ENCODE data around the gene MEGF11.

The MEGF11 gene

GRCh38 chr15:66092053-66093016 lies 161.2 kb downstream of the MEGF11 start:
- no peak for DNase-seq (ENCODE audit: low read depth)

- DNase-seq (ENCODE audit: low read depth) = no peak
Observed at GRCh38 chr15:66089509-66089908, 164.0 kb downstream of the MEGF11 start.

DNA sequence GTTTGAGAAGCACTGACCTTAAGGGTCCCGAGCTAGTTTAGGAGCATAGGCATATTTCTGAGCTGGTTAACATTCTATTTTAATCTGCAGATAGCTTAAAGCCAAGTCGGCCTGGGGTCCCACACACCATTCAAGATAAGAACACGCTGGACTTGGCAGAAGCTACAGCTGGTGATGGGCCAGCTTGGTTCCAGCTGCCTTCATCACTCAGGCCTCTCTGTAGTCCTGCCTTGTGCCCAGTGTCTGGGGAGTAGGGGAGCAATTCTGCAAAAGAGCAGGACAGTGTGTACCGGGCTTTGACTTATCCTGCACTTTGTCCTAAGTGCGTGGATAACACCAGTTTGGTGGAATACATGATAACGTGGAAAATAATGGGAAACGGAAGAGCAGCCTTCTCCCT lies 164.5 kb downstream of the MEGF11 start:
- DNase-seq (ENCODE audit: low read depth) = no peak

- no peak for DNase-seq (ENCODE audit: low read depth)
Observed at GRCh38 chr15:66085128-66085527, 168.4 kb downstream of the MEGF11 start.

DNA sequence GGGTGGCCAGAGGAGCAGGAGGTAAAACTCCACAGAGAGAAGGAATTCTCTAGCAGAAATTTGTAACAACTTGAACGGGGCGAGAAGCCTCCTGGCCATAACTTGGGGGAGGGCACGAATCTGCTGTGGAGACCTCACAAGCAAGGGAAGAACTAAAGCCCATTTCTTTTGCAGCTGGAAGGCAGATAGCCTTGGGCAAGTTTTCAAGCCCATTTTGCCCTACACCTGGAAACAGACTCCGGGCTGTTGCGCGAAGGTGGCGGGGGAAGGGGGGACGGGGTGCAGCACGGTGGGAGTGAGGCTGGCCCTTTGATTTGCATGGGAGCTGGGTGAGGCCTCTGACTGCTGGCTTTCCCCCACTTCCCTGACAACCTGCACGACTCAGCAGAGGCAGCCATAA lies 168.8 kb downstream of the MEGF11 start:
- no peak for DNase-seq (ENCODE audit: low read depth)

- peak; percentile 75 for DNase-seq (ENCODE audit: low read depth)
Observed at GRCh38 chr15:66080717-66081398, 172.7 kb downstream of the MEGF11 start.

GRCh38 chr15:66078929-66079275 lies 174.6 kb downstream of the MEGF11 start:
- no peak for DNase-seq (ENCODE audit: low read depth)

DNA sequence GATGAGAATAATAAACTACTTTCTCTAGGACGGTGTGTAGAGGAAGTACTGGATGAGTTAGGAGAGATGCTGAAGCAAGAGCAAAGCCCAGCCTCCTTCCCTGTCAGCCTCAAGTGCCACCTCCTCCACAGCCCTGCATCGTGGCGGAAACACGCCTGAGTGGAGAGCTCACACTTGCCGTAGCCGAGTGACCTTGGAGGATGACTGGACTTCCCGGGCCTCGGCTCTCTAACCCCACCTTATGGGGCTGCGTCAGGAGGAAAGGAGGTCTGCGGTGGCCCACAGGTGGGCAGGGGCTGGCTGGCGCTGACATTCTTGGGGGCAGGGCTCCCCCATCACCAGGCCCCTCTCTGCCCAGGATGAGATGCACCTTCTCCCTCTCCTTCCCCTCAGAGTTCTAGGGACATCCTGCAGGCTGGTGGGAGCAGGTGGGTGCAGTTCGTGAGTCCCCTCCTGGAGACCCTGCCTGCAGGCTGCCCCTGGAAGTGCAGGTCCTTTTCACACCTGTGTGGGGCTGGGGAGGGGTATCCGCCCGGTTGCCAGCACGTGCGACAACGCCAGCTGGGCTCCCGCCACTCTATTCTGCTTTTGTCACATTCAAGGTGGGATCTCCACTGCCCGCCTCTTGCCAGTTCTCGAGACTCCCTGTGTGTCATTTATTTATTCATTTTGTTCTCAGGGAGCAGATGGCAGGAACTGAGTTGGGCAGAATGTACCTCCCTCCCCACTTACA lies 175.2 kb downstream of the MEGF11 start:
- no peak for DNase-seq (ENCODE audit: low read depth)

DNA sequence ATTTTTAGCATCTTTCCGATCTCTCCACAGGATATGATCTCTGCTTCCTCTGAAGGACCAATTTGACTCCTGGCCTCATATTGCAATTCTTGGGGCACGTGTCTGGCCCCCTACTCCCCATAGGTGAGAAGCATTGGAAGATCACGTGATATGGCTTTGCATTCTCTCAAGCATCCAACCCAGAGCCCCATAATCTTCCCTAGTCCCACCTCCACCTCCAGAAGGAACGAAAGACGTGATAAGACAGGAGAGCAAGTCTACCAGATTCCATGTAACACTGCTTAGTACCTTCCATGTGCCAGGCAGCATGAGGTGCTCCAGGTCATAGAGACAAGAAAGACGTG lies 176.3 kb downstream of the MEGF11 start:
- DNase-seq (ENCODE audit: low read depth) = no peak

GRCh38 chr15:66076591-66077319 lies 176.8 kb downstream of the MEGF11 start:
- DNase-seq (ENCODE audit: low read depth) = no peak

GRCh38 chr15:66075947-66076346 lies 177.6 kb downstream of the MEGF11 start:
- no peak for DNase-seq (ENCODE audit: low read depth)

DNA sequence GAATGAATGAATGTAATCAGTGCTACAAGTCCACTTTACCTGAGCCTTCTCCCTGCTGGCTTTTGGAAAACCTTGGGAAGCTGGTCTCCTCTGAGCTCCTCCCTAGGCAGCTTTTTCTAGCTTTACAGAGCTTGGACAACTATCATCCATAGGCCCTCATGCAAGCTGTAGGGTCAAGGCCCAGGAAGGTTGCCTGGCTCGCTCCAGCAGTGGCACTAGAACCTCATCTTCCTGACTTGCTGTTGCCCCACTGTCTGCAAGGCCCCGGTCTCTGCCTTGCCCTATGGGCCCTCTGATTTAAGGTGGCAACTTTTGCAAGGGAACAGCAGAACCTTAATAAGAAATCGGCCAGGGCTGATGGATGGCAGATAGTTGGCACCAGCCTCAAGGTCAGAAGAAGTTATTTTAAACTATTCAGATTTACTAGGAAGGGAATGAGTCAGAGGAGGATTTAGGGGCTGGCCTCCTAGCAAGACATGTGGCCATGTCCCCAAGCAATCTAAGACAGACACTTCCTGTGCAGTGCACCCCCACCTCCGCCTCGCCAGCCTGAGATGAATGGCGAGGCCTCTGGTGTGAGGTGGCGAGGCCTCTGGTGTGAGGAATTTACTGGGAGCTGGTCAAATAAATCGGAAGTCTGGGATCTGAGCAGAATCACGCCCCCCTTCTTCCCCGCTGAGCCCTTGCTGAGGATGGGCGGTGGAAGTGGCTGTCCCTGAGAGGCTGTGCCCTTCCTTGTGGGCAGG lies 180.8 kb downstream of the MEGF11 start:
- peak; percentile 18 for DNase-seq (ENCODE audit: low read depth)

- no peak for DNase-seq (ENCODE audit: low read depth)
Observed at GRCh38 chr15:66071921-66072295, 181.6 kb downstream of the MEGF11 start.

GRCh38 chr15:66071160-66071920 lies 182.2 kb downstream of the MEGF11 start:
- DNase-seq (ENCODE audit: low read depth) = no peak

DNA sequence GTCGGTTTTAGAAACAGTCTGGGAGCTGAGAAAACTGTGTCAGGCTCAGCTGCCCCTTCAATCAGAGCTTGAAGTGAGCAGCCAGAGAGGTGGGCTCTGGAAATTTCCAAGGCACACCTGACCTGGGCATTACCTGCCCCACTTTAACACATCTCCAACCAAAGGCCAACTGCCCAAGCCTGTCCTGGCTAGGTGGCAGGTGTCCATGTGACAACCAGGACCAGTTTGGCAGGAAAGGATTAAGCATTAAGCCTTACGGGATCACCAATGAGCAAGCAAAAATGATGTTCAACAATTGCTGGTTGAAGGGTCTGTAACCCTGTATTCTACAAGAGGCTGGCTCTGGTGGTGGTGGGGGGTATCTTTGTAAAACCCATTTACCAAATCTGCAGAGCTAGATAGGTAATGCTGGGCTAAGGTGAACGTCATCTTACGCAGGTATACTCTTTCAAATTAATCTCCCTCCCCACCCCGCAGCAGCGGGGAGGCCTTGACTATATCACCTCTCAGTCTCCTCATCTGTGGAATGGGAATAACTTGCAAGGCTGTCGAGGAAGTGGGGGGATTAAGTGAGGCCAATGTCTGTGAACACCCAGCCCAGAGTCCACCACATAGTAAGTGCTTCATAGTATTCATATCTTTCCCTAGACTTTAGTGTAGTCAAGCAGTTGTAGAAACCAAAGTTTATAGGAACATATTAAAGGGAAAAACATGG lies 183.2 kb downstream of the MEGF11 start:
- DNase-seq (ENCODE audit: low read depth) = no peak

GRCh38 chr15:66069751-66070150 lies 183.8 kb downstream of the MEGF11 start:
- DNase-seq (ENCODE audit: low read depth) = no peak

GRCh38 chr15:66068801-66069200 lies 184.7 kb downstream of the MEGF11 start:
- DNase-seq (ENCODE audit: low read depth) = no peak

DNA sequence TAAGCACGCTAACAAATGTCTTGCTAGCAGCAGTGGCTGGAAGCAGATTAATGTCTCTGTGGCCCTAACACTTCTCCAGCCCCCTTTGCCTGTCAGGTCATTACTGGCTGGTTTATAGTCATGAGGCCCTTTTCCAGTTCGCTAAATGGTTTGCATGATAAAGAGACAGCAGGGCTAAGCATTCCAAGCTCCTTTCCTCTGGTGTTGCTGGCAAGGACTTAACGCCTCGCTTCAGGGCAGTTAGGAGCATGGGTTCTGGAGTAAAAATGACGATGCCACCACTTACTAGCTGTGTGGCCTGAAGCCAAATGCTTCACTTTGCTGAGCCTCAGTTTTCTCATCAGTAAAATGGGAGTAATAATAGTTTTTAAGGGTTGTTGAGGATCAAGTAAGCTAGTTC lies 185.9 kb downstream of the MEGF11 start:
- no peak for DNase-seq (ENCODE audit: low read depth)

- no peak for DNase-seq (ENCODE audit: low read depth)
Observed at GRCh38 chr15:66066481-66066880, 187.1 kb downstream of the MEGF11 start.

- DNase-seq (ENCODE audit: low read depth) = no peak
Observed at GRCh38 chr15:66066005-66066404, 187.5 kb downstream of the MEGF11 start.
